T-helper 1 cell (primary cell): Measurements from ENCODE around the gene FAM209A.
"Not testable (repeated sequence)": the region's sequence is repeated elsewhere in the genome, so short reads cannot be mapped to it uniquely, and the experiment has no call there.

Source experiments
- DNase-seq, 5 donors: peaks; one replicate each; pipeline ENCODE4 v3.0.0-alpha.2; 2012 to 2020
- total RNA-seq, 4 donors: gene quantifications; one replicate each; lab custom pipeline; 2026; lab: John Stamatoyannopoulos, UW

FAM209A gene
- total RNA-seq: 0.80 to 2.9 (median 1.5) reads per million in 4 donors

- DNase-seq: not testable (repeated sequence)
Measured at GRCh38 chr20:56524444-56524843, at the start of gene FAM209A. Gene FAM209A, plus strand, starts transcription at chr20:56524744. Its CDS starts 65 bp downstream, at chr20:56524809.

GRCh38 chr20:56483970-56484369 lies 40.6 kb upstream of the FAM209A start:
- no peak for DNase-seq

GRCh38 chr20:56487216-56487615 lies 37.3 kb upstream of the FAM209A start:
- no peak for DNase-seq

- DNase-seq: no peak
Measured at GRCh38 chr20:56488566-56488965, 36.0 kb upstream of the FAM209A start.

GRCh38 chr20:56501116-56501515 lies 23.4 kb upstream of the FAM209A start:
- DNase-seq: no peak

- DNase-seq: no peak
Measured at GRCh38 chr20:56503916-56504315, 20.6 kb upstream of the FAM209A start.

GRCh38 chr20:56504373-56505005 lies 20.1 kb upstream of the FAM209A start:
- DNase-seq: peak in 1 of 5 donors; percentile 6

- no peak for DNase-seq
Measured at GRCh38 chr20:56506103-56506502, 18.4 kb upstream of the FAM209A start.

- no peak for DNase-seq
Measured at GRCh38 chr20:56511926-56512325, 12.6 kb upstream of the FAM209A start.

- DNase-seq: no peak
Measured at GRCh38 chr20:56513161-56514150, 11.1 kb upstream of the FAM209A start.

- no peak for DNase-seq
Measured at GRCh38 chr20:56516631-56517030, 7.9 kb upstream of the FAM209A start.

- no peak for DNase-seq
Measured at GRCh38 chr20:56517211-56517610, 7.3 kb upstream of the FAM209A start.

GRCh38 chr20:56517641-56518040 lies 6.9 kb upstream of the FAM209A start:
- no peak for DNase-seq

GRCh38 chr20:56518126-56518525 lies 6.4 kb upstream of the FAM209A start:
- no peak for DNase-seq

- no peak for DNase-seq
Measured at GRCh38 chr20:56518721-56519398, 5.7 kb upstream of the FAM209A start.

- no peak for DNase-seq
Measured at GRCh38 chr20:56519551-56519950, 5.0 kb upstream of the FAM209A start.

GRCh38 chr20:56520180-56520579 lies 4.4 kb upstream of the FAM209A start:
- DNase-seq: no peak

- DNase-seq: not testable (repeated sequence)
Measured at GRCh38 chr20:56520746-56521354, 3.7 kb upstream of the FAM209A start.

- no peak for DNase-seq
Measured at GRCh38 chr20:56522311-56522710, 2.2 kb upstream of the FAM209A start.

GRCh38 chr20:56527521-56527920 lies 3.0 kb downstream of the FAM209A start:
- no peak for DNase-seq

GRCh38 chr20:56532946-56533345 lies 8.4 kb downstream of the FAM209A start, which contains the start of gene FAM209B:
Gene FAM209B, plus strand, starts transcription at chr20:56533246. Its CDS starts 96 bp downstream, at chr20:56533342.
- not testable (repeated sequence) for DNase-seq

- DNase-seq: no peak
Measured at GRCh38 chr20:56537997-56538396, 13.5 kb downstream of the FAM209A start.

GRCh38 chr20:56540415-56540814 lies 15.9 kb downstream of the FAM209A start:
- no peak for DNase-seq
